ENCODE data around the gene ZNF385C. TPM values are rescaled to one million over a fixed set of nuclear protein-coding genes. Genes with fewer than 3 reads are reported as not detected.

The ZNF385C gene
- total RNA-seq, 1 donor from 2014 or later: 0.16 TPM

- Mint-ChIP-seq H3K27me3 (ENCODE audit: unreplicated experiment) (no peaks in the 10 kb centered on the region), H3K4me3 (ENCODE audit: unreplicated experiment) (no peak overlapping the region), H3K36me3 (ENCODE audit: unreplicated experiment) (peaks cover 2% of the 10 kb centered on the region), H3K27ac (ENCODE audit: unreplicated experiment) (no peak overlapping the region), H3K4me1 (ENCODE audit: unreplicated experiment) (peaks cover 10% of the 10 kb centered on the region), H3K9me3 (ENCODE audit: unreplicated experiment) (no peaks in the 10 kb centered on the region)
- DNase-seq (ENCODE audit: extremely low spot score, unreplicated experiment): no peak
- TF ChIP-seq CTCF (IDR thresholded peaks at IDR 0.05): no peak
These were observed 12.3 kb upstream of the ZNF385C start for GRCh38 chr17:42110301-42111264.

- Mint-ChIP-seq H3K4me1 (ENCODE audit: unreplicated experiment) (peaks cover 10% of the 10 kb centered on the region), H3K27me3 (ENCODE audit: unreplicated experiment) (no peaks in the 10 kb centered on the region), H3K4me3 (ENCODE audit: unreplicated experiment) (no peak overlapping the region), H3K27ac (ENCODE audit: unreplicated experiment) (no peak overlapping the region), H3K9me3 (ENCODE audit: unreplicated experiment) (no peaks in the 10 kb centered on the region), H3K36me3 (ENCODE audit: unreplicated experiment) (no peaks in the 10 kb centered on the region)
- no peak for TF ChIP-seq CTCF (IDR thresholded peaks at IDR 0.05)
- DNase-seq (ENCODE audit: extremely low spot score, unreplicated experiment): no peak
These were observed 10.8 kb upstream of the ZNF385C start for GRCh38 chr17:42109086-42109485.

- H3K4me3 Mint-ChIP-seq (ENCODE audit: unreplicated experiment): peak overlapping the region; percentile 22
- no peaks in the 10 kb centered on the region for H3K36me3 Mint-ChIP-seq (ENCODE audit: unreplicated experiment)
- no peak for DNase-seq (ENCODE audit: extremely low spot score, unreplicated experiment)
- no peak for TF ChIP-seq CTCF (IDR thresholded peaks at IDR 0.05)
- H3K9me3 Mint-ChIP-seq (ENCODE audit: unreplicated experiment): no peaks in the 10 kb centered on the region
- H3K27me3 Mint-ChIP-seq (ENCODE audit: unreplicated experiment): no peaks in the 10 kb centered on the region
- H3K27ac Mint-ChIP-seq (ENCODE audit: unreplicated experiment): no peak overlapping the region
- peaks cover 10% of the 10 kb centered on the region for H3K4me1 Mint-ChIP-seq (ENCODE audit: unreplicated experiment)
These were observed 9.6 kb upstream of the ZNF385C start for GRCh38 chr17:42107597-42108576.

- Mint-ChIP-seq H3K27me3 (ENCODE audit: unreplicated experiment) (no peaks in the 10 kb centered on the region), H3K9me3 (ENCODE audit: unreplicated experiment) (no peaks in the 10 kb centered on the region), H3K4me3 (ENCODE audit: unreplicated experiment) (peak overlapping the region; percentile 22), H3K36me3 (ENCODE audit: unreplicated experiment) (no peaks in the 10 kb centered on the region), H3K27ac (ENCODE audit: unreplicated experiment) (no peak overlapping the region), H3K4me1 (ENCODE audit: unreplicated experiment) (peaks cover 8% of the 10 kb centered on the region)
- DNase-seq (ENCODE audit: extremely low spot score, unreplicated experiment): no peak
- TF ChIP-seq CTCF (IDR thresholded peaks at IDR 0.05): no peak
These were observed 8.9 kb upstream of the ZNF385C start for GRCh38 chr17:42107124-42107523.
